Hypothalamus (tissue), 51 donors: ENCODE data around the gene PSEN2.

Source experiments
- DNase-seq, 51 donors: peaks; one replicate each; lab custom pipeline; 2025; lab: John Stamatoyannopoulos, UW

The PSEN2 gene

DNA sequence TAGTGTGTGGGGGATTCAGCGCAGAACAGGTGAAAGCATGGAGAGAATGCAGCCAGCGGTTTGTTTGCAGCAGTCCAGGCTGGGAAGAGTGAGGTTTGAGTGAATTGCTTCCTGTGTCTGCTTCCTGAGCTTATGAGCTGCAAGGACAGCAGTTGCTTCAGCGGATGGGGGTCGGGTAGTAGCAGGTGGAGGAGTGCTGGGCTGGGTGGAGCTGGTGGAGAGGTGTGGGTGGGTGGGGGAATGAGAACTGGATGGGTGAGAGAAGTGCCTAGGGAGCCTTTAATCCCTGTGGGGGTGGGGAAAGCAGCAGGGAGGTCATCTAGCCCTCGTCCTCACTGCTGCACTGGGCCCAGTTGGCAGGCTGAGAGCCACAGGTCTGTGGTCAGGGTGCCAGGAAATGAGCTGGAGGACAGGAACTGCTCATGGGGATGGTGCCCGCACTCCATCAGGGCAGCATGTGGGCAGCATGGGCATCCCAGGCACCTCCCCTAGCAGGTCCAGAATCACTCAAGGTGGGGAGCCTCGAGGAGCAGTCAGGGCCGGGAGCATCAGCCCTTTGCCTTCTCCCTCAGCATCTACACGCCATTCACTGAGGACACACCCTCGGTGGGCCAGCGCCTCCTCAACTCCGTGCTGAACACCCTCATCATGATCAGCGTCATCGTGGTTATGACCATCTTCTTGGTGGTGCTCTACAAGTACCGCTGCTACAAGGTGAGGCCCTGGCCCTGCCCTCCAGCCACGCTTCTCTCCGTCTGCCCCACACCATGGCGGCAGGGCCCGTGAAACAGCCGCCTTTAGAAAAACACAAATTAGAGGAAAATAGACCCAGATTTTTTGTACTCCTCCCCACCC lies 14.8 kb downstream of the PSEN2 start:
- DNase-seq: no peak

DNA sequence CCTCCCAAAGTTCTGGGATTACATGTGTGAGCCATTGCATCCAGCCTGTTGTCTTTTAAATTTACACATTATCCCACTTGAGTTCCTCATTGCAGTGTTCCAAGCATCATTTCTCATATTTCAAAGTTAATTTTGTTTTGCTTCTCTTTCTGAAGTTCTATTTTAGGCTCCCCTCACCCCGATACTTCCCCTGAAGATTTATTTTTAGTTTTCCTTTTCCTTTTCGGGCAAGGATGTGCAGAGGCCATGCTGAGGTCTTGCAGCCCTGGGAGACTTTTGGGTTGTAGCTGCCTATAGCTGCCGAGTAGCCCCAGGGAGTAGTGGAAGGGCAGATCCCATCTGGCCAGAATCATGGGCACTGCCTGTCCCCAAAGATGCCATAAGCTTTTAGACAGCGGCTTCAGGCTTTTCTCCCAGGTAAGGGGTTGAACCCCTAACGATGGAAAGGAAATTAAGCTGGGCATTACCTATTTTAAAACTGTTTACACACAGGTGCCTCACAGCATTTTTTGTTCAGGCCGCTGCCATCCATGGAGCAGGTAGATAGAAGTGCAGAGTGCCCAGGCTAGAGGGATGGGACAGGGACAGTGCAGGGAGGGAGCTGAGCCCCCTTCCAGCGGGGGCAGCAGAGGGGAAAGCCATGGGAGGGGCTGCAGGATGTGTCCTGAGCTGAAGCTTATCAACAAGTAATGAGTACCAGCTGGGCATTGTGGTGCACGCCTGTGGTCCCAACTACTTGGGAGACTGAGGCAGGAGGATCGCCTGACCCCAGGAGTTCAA lies 15.9 kb downstream of the PSEN2 start:
- no peak for DNase-seq

DNA sequence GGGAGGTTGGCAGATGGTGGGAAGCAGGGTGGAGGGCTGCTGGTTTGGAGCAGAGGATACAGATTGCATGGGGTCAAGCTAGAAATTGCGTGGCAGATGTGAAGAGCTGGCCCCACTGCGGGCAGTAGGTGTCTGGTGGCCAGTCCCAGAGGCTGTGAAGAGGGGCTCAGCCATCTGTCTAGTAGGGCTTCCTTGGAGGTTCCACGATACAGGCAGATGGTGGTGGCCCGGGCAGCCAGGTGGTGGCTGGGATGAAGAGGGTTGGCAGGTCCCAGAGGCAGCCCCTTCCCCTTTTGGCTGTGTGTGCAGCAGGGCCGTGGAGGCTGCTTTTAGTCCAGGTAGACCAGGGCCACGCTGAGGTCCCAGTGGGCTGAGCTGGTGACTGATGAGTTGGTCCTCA lies 16.6 kb downstream of the PSEN2 start:
- DNase-seq: no peak

DNA sequence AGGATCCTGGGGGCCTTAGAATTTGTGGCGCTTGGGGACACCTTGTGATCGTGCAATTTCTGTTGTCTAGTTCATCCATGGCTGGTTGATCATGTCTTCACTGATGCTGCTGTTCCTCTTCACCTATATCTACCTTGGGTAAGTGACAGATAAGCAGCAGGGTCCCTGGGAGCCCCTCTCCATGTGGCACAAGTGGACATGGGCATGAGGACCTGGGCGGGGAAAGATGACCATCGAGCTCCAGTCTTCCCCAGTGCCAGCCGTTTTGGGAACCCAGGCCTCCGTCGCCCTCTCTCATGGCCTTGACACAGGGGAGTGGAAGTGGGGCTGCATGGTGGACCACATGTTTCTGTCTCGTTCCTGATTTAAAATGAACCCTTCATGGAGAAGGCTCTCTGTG lies 17.6 kb downstream of the PSEN2 start:
- no peak for DNase-seq

DNA sequence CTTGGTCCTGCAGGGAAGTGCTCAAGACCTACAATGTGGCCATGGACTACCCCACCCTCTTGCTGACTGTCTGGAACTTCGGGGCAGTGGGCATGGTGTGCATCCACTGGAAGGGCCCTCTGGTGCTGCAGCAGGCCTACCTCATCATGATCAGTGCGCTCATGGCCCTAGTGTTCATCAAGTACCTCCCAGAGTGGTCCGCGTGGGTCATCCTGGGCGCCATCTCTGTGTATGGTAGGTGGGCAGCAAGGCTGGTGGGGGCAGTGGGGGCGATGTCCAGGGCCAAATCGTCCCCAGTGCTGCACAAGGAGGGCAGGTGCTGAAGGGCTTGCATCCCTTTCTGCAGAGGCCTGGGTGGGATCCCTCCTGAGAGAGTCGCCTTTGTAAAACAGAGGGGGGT lies 18.4 kb downstream of the PSEN2 start:
- no peak for DNase-seq

DNA sequence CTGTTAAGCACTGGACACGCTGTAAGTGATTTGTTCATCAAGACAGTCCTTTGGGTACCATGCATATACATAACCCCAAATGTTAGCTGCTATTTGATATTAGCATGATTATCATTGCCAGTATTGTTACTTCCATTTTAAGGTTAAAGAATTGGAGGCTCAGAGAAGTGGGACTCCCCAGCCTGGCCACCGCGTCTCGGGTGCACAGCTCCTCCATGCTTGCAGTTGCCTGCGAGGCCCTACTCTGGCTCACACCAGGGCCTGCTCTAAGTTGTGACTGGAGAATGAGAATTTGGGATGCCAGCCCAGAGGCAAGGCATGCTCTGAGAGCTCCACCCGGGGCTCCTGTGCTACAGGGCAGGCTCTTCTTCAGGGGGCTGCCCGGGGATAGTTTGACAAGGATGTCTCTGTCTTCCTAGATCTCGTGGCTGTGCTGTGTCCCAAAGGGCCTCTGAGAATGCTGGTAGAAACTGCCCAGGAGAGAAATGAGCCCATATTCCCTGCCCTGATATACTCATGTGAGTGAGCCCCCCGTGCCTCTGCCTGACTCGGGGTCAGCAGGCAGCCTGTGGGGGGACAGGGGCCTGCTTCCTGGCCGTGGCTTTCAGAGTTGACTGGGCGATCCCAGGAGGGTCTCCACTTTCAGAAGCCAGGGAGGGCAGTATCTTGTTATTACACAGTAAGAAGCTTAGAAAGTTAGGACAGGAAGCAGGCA lies 19.4 kb downstream of the PSEN2 start:
- no peak for DNase-seq

DNA sequence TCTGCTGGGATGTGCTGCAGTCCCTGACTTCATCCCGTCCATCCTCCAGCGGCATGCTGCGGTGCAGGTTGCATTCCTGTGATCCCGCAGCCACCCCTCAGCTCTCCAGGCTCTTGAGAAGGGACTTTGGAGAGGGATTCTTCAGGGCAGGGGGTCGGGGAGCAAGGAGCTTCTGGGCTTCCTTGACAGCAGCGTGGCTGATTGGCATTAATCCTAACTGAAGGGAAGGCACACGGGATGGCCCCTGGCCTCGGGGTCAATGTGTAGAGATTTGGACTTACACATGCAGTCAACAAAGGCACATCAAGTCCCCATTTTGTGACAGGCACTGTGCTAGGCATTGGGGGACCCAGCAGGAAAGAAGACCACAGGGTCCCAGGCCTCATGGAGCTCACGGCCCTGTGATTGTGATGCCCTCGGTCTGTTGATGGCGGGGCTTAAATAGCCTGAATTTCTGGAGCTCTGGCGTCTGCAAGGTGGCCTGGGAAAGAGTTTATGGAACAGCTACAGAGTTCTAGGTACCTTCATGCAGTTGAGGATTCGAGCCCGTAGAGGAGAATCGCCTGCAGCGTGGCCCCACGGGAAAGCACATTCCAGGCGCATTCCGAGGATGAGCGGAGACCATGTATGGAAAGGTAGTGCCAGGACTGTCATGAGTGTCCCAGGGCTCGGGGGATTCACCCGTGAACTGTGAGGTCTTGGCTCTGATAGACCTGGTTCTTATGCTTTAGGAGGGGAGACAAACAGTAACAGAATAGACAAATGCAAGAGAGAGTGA lies 20.1 kb downstream of the PSEN2 start:
- DNase-seq: no peak

- DNase-seq: no peak
These were observed 20.9 kb downstream of the PSEN2 start for GRCh38 chr1:226891346-226891745.

DNA sequence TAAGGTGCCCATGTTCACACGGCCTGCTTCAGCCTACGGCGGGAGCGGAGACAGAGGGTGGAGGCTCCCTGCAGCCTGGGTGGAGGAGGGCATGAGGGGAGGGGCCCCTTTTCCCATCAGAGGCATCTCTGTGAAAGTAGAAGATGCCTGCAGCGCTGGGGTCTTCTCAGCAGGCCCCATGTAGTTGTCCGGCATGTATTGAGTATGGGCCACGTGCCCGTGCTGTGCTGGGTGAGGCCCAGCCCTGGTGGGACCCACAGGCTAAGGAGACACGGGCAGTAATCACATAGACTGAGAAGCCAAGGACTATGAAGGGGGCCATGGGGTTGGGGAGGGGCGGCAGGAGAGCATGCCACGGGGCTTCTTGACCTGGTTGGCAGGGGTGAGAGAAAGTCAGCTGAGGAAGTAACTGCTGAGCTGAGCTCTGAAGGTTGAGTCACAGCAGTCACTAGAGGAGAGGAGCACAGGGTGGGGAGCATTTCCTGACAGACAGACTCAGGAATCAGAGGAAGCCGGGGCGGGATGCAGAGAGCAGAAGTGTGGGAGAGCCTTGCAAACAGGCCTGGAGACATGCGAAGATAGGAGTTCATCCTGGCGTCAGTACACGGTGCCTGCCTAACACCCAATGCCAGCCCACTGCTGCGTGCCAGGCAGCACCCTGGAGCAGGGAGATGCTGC lies 21.6 kb downstream of the PSEN2 start:
- peak in 2 of 51 donors; percentile 8 to 16 for DNase-seq

- DNase-seq: no peak
These were observed 22.1 kb downstream of the PSEN2 start for GRCh38 chr1:226892524-226892875.

DNA sequence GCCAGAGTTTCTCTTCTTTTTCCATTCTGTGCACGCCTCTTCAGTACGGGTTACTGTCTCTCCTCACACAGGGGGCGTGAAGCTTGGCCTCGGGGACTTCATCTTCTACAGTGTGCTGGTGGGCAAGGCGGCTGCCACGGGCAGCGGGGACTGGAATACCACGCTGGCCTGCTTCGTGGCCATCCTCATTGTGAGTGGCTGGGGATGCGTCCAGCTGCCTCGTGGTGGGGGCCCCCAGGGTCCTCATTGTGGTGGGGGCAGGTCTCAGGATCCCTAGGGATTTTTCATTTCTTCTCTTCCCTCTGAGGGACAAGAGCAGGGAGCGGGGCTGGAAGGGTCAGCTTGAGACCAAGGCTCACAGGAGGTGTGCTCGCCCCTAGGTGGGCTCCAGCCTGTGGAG lies 23.5 kb downstream of the PSEN2 start:
- no peak for DNase-seq

GRCh38 chr1:226894826-226895225 lies 24.4 kb downstream of the PSEN2 start:
- no peak for DNase-seq

DNA sequence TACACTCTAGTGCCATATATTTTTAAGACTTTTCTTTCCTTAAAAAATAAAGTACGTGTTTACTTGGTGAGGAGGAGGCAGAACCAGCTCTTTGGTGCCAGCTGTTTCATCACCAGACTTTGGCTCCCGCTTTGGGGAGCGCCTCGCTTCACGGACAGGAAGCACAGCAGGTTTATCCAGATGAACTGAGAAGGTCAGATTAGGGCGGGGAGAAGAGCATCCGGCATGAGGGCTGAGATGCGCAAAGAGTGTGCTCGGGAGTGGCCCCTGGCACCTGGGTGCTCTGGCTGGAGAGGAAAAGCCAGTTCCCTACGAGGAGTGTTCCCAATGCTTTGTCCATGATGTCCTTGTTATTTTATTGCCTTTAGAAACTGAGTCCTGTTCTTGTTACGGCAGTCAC lies 25.2 kb downstream of the PSEN2 start:
- DNase-seq: no peak

GRCh38 chr1:226898246-226898645 lies 27.8 kb downstream of the PSEN2 start:
- DNase-seq: no peak

DNA sequence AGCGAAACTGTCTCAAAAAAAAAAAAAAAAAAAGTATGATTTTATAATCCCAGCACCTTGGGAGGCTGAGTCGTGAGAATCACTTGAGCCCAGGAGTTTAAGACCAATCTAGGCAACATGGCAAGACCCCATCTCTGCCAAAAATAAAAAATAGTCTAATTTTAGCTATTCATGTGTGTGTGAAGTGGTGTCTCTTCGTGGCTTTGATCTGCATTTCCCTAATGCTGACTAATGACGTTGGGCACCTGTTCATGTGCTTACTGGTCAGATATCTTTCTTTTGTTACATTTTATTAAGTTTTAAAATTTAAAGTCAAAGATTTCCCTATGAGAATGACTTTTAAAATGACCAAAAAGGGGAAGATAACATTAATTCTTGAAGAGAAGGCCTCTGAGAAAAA lies 31.0 kb downstream of the PSEN2 start:
- no peak for DNase-seq

DNA sequence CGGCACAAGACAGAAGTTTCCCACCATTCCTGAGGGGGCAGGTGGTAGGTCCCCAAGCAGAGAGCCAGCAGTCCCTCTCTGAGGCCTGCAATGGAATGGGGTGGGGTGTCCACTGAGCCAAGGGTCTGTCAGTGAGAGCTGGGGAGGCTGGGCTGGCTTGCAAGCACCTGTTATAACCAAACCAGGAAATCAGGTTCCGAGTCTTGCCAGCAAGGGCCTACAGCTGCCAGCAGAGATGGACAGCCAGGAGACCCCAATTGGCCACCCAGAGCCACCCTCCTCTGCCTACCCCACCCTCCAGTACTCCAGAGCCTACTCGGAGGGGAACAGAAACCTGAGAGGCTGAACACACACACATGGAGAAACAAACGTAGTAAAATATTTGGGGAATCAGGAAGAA lies 32.2 kb downstream of the PSEN2 start:
- no peak for DNase-seq

DNA sequence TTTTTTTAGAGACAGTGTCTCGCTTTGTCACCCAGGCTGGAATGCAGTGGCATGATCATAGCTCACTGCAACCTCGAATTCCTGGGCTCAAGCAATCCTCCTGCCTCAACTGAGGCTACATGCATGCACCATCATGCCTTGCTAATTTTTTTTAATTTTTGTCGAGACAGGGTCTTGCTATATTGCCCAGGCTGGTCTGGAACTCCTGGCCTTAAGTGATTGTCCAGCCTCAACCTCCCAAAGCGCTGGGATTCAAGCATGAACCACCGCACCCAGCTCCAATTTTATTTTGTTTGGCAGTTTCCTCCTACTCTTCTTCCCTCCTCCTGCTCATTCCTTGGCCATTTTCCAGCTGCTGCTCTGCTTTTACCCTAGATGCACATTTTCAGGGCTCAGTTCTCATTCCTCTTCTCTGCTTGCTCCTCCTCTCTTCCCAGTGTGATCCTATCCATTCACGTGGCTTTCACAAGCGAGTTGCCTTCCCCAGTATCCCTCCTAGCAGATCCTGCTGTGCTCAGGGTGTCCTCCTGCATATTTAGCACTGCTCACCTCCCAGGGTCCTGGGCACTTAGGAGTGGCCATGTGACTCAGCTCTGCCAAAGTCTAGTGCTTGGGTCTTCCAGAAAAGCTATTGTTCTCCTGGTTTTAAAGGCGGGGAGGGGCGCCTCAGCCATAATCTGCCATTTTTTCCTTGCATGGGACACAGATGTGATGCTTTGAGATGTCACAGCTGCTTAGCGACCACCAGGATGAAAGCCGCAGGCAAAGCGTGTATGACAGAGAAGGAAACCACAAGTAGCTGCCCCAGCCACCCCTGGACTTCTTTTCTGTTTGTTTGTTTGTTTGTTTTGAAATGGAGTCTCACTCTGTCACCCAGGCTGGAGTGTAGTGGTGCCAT lies 33.7 kb downstream of the PSEN2 start:
- DNase-seq: peak in 1 of 51 donors; percentile 1

DNA sequence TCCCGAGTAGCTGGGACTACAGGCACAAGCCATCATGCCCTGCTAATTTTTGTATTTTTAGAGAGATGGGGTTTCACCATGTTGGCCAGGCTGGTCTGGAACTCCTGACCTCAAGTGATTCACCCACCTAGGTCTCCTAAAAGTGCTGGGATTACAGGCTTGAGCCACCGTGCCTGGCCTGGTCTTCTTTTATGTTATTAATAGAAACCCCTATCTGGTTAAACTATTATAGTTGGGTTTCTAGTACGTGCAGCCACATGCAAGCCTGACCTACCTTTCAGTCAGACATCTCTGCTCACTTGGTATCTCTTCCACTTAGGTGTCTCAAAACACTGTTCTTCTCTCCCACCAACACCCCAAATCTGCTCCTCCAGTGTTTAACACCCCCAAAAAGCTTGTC lies 34.4 kb downstream of the PSEN2 start:
- no peak for DNase-seq

DNA sequence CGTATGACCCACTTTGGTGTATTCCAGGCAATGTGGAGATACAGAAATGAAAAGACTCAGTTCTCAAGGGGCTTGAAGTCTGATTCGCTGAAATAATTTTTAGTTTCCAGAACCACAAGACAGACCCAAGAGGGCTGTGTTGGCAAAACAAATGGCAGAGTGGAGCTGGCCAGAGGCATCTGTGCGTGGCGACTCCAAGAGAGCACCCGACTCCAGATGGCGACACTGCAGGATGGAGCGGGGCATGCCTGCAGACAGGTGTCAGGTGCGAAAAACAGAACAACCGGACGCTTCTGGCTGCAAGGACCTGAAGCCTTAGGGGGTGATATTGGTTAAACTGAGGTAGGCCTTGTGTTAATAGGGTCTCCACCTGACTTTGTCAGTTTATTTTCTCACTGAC lies 38.0 kb downstream of the PSEN2 start:
- no peak for DNase-seq
